HepG2 (cell line): ENCODE results near the gene ZC3H18. TPM values are rescaled to one million over a fixed set of nuclear protein-coding genes. Genes with fewer than 3 reads are reported as not detected.

Experiments
- FOXM1 ChIP-seq: sonication (generic); formaldehyde crosslinking; IDR thresholded peaks from 2 replicates; pipeline ENCODE4 v1.5.0; 2020; ENCODE audit warnings: missing genetic modification reagents
- HNRNPLL ChIP-seq: fragments of 200-400 bp; formaldehyde crosslinking; IDR thresholded peaks from 2 replicates; pipeline ENCODE4 v1.6.1; 2017; ENCODE audit warnings: mild to moderate bottlenecking, low read depth, low read length; ENCODE audit not compliant: poor library complexity, severe bottlenecking
- KLF16 ChIP-seq, 2 experiments: sonication (generic) in 1 of 2; formaldehyde crosslinking in 1 of 2; IDR thresholded peaks; 2 replicates each; pipeline versions ENCODE4 v1.6.1 to v1.8.0; 2016 to 2023; ENCODE audit warnings: missing genetic modification reagents in 2 of 2, missing compliant biosample characterization in 1 of 2
- KMT2A ChIP-seq: sonication (generic); formaldehyde crosslinking; IDR thresholded peaks from 2 replicates; pipeline ENCODE4 v1.4.0; 2020; ENCODE audit warnings: missing genetic modification reagents
- MAF1 ChIP-seq: sonication (generic); formaldehyde crosslinking; IDR thresholded peaks from 2 replicates; pipeline ENCODE4 v1.5.0; 2020; ENCODE audit warnings: missing genetic modification reagents, borderline replicate concordance
- MLXIP ChIP-seq: sonication (generic); formaldehyde crosslinking; IDR thresholded peaks from 2 replicates; pipeline ENCODE4 v1.9.0; 2021; ENCODE audit warnings: missing genetic modification reagents, borderline replicate concordance
- NONO ChIP-seq, 2 experiments: fragments of 450-650 bp in 1 of 2; sonication (generic) in 1 of 2; formaldehyde crosslinking in 1 of 2; IDR thresholded peaks in 1 of 2; conservative IDR thresholded peaks in 1 of 2; 2 replicates each; pipeline versions ENCODE4 v1.6.1 to v1.8.0; 2017 to 2022; ENCODE audit warnings: mild to moderate bottlenecking in 1 of 2, missing genetic modification reagents in 1 of 2, moderate library complexity in 1 of 2
- POGK ChIP-seq: sonication (generic); formaldehyde crosslinking; conservative IDR thresholded peaks from 2 replicates; pipeline ENCODE4 v1.8.0; 2022; ENCODE audit warnings: mild to moderate bottlenecking, moderate library complexity, missing genetic modification reagents
- SCMH1 ChIP-seq: sonication (generic); formaldehyde crosslinking; IDR thresholded peaks from 2 replicates; pipeline ENCODE4 v1.9.0; 2021; ENCODE audit warnings: missing genetic modification reagents, mild to moderate bottlenecking, borderline replicate concordance
- SRSF1 ChIP-seq: fragments of 200-400 bp; formaldehyde crosslinking; optimal IDR thresholded peaks from 2 replicates; pipeline ENCODE3; 2017; ENCODE audit warnings: mild to moderate bottlenecking, low read depth, low read length, moderate library complexity
- TFDP2 ChIP-seq: sonication (generic); formaldehyde crosslinking; IDR thresholded peaks from 2 replicates; pipeline ENCODE4 v1.4.0; 2020; ENCODE audit warnings: missing genetic modification reagents
- ZBTB33 ChIP-seq: sonication (generic); formaldehyde crosslinking; IDR thresholded peaks from 2 replicates; pipeline ENCODE4 v1.4.0; 2020; ENCODE audit warnings: missing genetic modification reagents
- ZNF335 ChIP-seq: sonication (generic); formaldehyde crosslinking; IDR thresholded peaks from 2 replicates; pipeline ENCODE4 v1.4.0; 2020; ENCODE audit warnings: missing genetic modification reagents
- ZNF556 ChIP-seq: sonication (generic); formaldehyde crosslinking; IDR thresholded peaks from 2 replicates; pipeline ENCODE4 v1.4.0; 2020; ENCODE audit warnings: mild to moderate bottlenecking, missing genetic modification reagents, borderline replicate concordance
- ZNF598 ChIP-seq: sonication (generic); formaldehyde crosslinking; IDR thresholded peaks from 2 replicates; pipeline ENCODE4 v1.5.1; 2020; ENCODE audit warnings: mild to moderate bottlenecking, missing genetic modification reagents, borderline replicate concordance
- ZNF775 ChIP-seq: sonication (generic); formaldehyde crosslinking; IDR thresholded peaks from 2 replicates; pipeline ENCODE4 v1.4.0; 2020; ENCODE audit warnings: missing genetic modification reagents, mild to moderate bottlenecking, moderate library complexity, borderline replicate concordance
- ZNF776 ChIP-seq: sonication (generic); formaldehyde crosslinking; IDR thresholded peaks from 2 replicates; pipeline ENCODE4 v1.4.0; 2020; ENCODE audit warnings: mild to moderate bottlenecking, missing genetic modification reagents
- ZNF788 ChIP-seq: sonication (generic); formaldehyde crosslinking; IDR thresholded peaks from 2 replicates; pipeline ENCODE4 v1.5.0; 2020; ENCODE audit warnings: mild to moderate bottlenecking, missing genetic modification reagents, borderline replicate concordance
- ZSCAN12 ChIP-seq: sonication (generic); formaldehyde crosslinking; IDR thresholded peaks from 2 replicates; pipeline ENCODE4 v1.9.0; 2021; ENCODE audit warnings: mild to moderate bottlenecking, missing genetic modification reagents
- polyA plus RNA-seq, 8 experiments: library from polyadenylated mRNA; depleted of rRNA in 3 of 8; stranded (reverse) in 7 of 8; unstranded in 1 of 8; fragments of >200 nt; fragmentation: Illumina TruSeq in 4 of 8; extraction: Trizol in 4 of 8; gene quantifications; 2 replicates each; pipeline versions ENCODE4 v1.2.1 to v1.2.3, GENCODE V29; 2011 to 2016; ENCODE audit warnings: low read depth in 4 of 8, missing spikeins in 1 of 8, mixed read lengths in 1 of 8; ENCODE audit not compliant: insufficient read depth in 1 of 8
- total RNA-seq, 5 experiments: library from RNA; depleted of rRNA; stranded (reverse); fragments of >200 nt; fragmentation: Illumina TruSeq; extraction: Trizol; gene quantifications; 2 replicates each; pipeline ENCODE4 v1.2.3, GENCODE V29; 2016; ENCODE audit warnings: low read depth in 1 of 5

The ZC3H18 gene
- total and polyA plus RNA-seq, 2 of the 13 experiments (the other 11 are each of a cell fraction or from before 2014, with no cell fraction given) = 11.2 to 27.4 TPM

GRCh38 chr16:88681084-88681680 is 111.0 kb downstream of the ZC3H18 start (continued):
- TF ChIP-seq MAF1 (CRISPR knock-in tag) (no peak), ZNF598 (CRISPR knock-in tag) (no peak), ZSCAN12 (no peak), ZNF788 (CRISPR knock-in tag) (no peak), FOXM1 (no peak), MLXIP (CRISPR knock-in tag) (no peak), POGK (CRISPR knock-in tag) (0 out of 2 replicates have a peak, but pooled peaks have one; percentile 18), KMT2A (CRISPR knock-in tag) (0 out of 2 replicates have a peak, but pooled peaks have one; percentile 50), ZNF556 (CRISPR knock-in tag) (no peak; the same call in 1 of the 2 replicates), TFDP2 (CRISPR knock-in tag) (peak; percentile 32; the same call in 1 of the 2 replicates), KLF16 (CRISPR knock-in tag; IDR thresholded peaks at IDR 0.05) (peak in 1 of 2 experiments; percentile 32; a peak in 1 of 4 replicates), HNRNPLL (peak; percentile 21), ZNF776 (CRISPR knock-in tag) (peak; percentile 53; the same call in 1 of the 2 replicates), SCMH1 (CRISPR knock-in tag) (no peak), SRSF1 (peak; percentile 30), ZBTB33 (CRISPR knock-in tag) (peak; percentile 9; the same call in 1 of the 2 replicates), NONO (IDR thresholded peaks at IDR 0.05) (no peak), NONO (CRISPR knock-in tag; conservative IDR thresholded peaks at IDR 0.05) (no peak; the same call in 1 of the 2 replicates), ZNF775 (CRISPR knock-in tag) (no peak), ZNF335 (no peak)
